ENCODE measurements around the gene TAPT1.

TAPT1 gene

DNA sequence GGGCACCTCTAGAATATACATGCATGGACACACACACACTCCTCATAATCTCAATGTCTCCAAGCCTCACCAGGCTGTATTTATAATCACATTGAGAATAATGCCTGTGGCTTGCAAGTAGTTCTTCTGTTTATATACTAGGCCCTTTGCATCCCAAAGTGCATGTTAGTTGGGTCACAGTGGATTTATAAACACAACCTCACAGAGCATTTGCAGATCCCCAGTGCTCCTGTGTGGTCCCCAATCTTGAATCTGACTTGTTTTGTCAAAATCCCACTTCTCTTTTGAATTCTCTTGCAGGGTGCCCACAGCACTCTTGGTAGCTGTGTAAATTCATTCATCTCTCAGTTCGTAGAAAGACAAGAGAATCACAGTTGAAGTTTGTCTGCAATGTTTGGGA lies 92.9 kb downstream of the TAPT1 start:
- DNase-seq (ENCODE audit: low read depth in 2 of 2), result no peak

DNA sequence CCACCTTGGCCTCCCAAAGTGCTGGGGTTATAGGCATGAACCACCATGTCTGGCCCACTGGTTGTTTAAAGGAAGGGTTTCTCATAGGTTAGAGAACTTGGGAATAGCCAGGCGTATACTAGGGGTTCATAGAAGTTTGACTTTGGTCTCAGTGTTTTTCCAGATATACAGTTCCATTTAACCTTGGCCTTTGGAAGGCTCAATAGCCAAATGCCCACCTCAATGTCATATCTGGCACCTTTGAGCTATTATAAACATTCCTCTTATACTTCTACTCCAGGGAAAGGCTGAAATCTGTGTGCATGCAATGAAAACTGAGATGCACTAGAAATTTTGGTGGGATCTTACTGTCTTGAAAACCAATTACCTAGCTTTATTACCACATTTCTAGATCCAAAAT lies 95.0 kb downstream of the TAPT1 start:
- DNase-seq (ENCODE audit: low read depth in 2 of 2), result no peak

DNA sequence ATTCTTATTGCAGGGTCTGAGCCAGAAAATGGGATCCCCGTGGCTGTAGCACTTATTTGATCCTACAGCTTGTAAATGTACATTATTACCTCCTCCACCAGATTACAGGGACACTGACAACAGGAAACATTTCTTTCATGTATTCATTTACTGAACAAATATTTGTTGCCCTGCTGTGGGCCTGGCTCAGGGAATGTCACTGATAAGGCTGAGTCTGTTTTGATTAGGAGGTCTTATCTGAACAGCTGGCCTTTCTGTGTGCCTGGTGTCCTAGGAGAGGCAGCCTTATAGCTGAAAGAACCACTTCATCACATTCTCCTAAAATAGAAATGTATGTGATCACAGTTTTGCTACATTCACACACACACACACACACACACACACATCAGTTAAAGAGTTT lies 96.9 kb downstream of the TAPT1 start:
- DNase-seq (ENCODE audit: low read depth in 2 of 2), result no peak

DNA sequence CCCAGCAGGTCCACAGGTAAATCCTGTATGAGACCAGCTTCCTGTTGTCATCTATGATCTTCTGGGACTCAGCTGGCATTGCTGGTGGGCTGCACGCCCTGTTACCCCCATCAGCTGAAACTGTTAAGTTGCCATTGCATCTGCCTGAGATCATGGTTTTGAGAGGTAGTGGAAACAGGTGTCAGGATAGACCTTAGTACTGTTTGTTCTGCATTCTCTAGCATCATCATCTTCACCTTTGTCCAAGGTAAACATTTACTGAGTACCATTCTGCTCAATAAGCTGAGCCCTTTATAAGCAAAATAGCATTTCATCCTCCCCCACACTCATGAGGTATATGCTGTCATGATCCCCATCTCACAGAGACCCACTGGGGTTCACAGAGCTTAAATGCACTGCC lies 99.6 kb downstream of the TAPT1 start:
- DNase-seq (ENCODE audit: low read depth in 2 of 2), result no peak

DNA sequence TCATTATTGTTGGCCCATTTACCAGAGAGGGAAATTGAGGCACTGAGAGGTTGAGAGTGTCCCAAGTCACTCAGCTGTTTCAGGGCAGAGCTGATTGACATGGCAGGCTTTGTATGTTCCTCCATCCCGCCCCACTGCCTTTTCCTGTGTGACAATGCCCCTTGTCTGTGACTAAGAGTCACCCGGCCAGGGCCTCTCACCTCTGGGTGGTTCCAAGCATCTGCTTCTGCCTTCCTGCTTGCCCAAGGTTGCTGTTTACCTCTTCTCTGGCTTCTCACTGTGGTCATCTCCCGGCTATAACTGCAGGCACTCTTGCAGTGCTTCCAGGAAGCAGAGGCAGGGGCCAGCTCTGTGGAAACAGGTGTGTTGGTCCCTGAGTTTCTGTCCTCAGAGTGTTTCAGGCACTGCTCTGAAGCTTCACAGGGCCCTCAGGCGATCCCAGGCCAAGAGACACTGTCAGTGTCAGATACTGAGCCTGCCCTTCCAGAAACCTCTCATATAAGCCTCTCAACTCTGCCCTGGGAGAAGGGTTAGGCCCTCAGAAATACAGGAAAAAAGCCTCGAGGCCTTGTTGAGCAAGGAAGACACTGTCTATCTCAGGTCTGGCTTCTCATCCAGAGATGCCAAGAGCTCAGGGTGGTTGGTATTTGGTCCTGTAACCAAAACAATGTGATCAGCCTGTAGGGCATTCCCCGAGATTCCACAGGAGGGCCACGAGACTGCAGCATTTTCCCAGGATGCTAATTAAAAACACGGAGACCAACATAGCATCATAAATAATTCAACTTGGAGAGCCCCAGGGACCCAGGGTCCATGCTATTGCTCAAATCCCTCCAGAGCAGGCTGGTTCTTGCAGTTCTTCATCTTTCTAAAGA lies 100.5 kb downstream of the TAPT1 start:
- no peak for DNase-seq (ENCODE audit: low read depth in 2 of 2)

DNA sequence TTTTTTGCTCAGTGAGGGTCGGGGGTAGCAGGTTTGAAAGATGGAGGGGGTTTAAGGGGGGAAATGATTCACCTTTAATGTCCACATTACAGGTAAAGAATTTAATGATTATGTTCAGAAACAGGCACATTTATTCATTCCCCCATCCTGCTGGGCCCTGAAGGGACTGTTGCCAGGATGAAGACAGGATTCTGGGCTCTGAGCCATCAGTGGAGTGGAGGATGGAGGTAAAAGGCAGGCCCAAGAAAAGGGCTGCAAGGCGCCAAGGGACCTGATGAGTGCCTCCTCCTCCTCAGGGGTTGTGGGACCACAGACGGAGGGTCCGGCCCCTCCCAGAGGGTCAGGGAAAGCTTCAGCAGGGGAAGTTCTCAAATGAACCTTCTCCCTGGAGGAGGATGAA lies 102.0 kb downstream of the TAPT1 start:
- no peak for DNase-seq (ENCODE audit: low read depth in 2 of 2)

DNA sequence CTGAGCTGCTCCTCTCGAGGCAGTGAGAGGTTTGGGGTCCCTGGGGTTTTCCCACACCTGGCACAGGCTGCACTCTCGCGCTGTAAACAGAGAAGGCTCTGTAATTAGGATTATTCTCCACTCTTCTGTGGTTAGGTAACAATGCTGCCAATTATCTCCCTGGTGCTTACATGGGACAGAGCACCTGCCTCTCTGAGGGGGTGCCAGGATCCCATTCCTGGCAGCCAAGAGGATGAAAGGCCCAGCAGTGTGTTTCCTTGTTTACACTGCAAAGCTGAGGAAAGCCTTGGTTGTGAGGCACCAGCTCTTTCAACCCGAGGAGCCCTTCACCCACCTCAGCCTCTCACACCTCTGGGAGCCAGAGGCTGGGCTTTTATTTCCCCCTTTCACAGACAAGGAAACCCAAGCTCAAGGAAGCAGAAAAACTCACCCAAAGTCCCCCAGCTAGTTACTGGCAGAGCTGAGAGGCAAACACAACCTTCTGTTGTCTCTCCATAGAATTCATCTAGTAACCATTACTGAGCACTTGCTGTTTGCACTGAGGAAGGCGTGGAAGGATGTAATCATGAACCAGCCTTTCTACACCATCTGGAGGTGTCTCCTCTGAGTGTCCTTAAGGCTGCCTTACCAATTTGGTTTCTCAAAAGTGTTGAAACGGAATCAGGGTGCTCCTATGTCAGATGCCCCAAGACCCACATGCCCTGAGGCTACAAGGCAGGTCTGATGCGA lies 102.8 kb downstream of the TAPT1 start:
- DNase-seq (ENCODE audit: low read depth in 2 of 2), result no peak

DNA sequence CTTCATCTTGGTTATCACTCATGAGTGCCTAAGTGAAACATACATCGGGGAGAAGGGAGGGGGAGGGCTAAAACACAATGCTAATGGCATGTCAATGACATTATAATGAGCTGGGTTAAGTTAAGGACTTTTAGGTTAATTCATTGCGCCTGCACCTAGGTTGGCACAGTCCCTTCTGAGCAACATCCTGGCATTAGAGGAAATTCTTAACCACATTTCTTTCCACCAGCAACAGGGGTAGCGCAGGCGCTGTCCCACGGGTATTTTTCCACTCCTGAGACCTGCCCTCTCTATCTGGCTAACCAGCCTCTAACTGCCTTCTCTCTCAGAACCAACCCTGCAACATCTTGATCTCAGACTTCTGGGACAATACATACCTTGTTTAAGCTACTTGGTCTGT lies 103.5 kb downstream of the TAPT1 start:
- DNase-seq (ENCODE audit: low read depth in 2 of 2), result peak; percentile 7 to 49

DNA sequence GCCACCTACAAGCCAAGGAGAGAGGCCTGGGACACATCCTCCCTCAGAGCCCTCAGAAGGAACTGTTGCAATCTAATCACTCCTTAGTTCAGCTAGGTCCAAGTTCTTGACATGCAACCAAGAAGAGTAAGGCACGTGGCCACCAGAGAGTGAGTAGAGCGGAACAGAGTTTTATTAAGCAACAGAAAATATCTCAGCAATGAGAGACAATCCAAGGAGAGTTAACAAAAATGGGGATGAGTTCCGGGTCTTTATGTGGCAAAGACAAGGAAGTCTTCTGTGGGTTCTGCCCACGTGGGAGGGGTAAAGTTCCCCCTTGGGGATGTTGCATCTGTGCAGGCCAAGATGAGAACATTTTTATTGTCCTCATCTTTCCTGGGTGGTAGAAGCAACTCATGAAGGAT lies 104.0 kb downstream of the TAPT1 start:
- no peak for DNase-seq (ENCODE audit: low read depth in 2 of 2)

DNA sequence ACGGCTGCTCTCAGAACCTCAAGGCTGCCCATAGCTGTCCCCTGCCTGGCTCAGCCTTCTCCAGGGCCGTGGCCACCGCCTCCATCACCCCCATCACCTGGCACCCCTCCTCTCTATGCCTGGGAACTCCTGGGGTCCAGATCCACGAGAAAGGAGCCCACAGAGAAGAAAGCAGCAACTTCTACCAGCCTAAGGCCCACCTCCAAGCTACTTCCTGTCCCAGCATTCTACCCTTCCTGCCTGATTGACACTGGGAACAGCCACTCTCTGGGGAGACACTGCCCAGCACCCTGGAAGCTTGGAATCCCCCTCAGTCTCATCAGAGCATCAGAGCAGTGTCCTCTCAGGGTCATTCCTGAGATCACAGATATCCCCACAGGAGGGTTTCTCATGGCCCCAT lies 105.6 kb downstream of the TAPT1 start:
- DNase-seq (ENCODE audit: low read depth in 2 of 2), result no peak

DNA sequence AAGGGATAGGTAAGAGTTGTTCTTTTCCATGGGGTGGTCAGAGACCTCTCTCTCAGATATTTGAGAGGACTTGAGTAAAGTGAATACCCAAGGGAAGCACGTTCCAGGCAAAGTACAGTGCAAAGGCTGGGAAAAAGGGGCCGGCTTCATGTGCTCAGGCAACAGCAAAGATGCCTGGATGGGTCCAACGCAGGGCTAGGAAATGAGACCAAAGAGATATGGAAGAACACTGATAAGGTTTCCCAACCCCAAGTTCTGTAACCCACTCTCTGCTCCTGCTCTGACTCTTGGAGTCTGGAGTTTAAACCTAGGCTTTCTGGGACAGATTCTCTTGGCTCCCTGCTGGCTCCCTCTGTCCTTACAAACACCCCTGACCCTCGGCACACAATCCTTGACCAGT lies 106.3 kb downstream of the TAPT1 start:
- no peak for DNase-seq (ENCODE audit: low read depth in 2 of 2)

DNA sequence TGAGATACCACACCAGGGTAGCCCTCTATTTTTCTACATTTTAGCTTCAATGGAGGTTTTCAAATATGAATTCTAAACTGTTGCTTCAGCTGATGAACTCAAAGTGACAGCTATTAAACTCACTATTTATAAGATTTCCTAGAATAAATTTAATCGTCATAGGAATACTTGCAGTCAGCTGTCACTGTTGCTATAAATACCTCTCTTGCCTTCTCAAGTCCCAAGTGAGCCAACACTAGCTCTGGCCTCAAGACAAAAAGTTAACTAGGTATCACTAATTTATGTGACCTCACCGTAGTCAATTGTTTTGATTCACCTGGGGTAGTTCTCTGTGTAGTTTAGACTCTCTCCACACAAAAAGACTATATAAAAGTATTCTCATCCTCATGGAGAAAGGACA lies 108.2 kb downstream of the TAPT1 start:
- no peak for DNase-seq (ENCODE audit: low read depth in 2 of 2)

DNA sequence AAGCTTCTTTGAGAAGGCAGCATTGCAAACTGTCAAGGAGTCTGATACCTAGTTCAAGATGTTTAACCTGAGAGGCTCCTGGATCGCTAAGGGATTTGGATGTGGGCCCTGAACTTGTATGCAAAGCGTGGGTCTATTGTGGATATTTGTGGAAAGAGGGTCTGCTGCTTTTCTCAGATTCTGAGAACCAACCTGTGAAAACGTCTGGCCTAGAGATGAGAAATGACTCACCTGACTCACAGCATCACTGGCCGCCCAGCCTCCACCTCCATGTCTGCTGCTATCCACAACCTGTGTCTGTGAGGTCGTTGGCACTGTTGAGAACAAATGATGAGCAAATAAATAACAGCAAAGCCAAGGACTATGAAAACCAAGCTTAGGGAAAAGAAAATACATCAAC lies 109.1 kb downstream of the TAPT1 start:
- DNase-seq (ENCODE audit: low read depth in 2 of 2), result no peak

DNA sequence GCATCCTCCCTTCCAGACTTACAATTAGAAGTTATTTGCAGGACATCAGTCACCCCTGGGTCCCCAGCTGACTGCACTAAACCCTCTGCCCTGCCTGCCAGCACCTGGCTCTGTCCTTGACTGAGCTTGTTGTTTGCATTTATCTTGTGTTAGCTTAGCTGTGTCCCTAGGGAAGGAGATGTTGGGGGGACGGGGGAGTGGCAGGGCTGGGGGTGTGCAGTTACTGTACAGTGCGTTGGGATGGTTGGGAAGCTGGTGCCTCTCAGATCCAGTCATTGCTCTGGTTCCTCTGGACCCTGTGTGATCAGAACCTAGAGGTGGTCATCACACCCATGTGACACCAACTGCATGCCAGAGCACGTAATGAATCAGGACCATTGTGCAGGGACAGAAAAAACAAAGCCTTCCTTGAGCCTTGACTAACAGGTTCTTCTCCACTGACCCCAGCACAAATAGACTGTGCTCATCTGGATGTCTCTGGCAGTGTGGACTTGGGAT lies 109.7 kb downstream of the TAPT1 start:
- DNase-seq (ENCODE audit: low read depth in 2 of 2), result no peak

DNA sequence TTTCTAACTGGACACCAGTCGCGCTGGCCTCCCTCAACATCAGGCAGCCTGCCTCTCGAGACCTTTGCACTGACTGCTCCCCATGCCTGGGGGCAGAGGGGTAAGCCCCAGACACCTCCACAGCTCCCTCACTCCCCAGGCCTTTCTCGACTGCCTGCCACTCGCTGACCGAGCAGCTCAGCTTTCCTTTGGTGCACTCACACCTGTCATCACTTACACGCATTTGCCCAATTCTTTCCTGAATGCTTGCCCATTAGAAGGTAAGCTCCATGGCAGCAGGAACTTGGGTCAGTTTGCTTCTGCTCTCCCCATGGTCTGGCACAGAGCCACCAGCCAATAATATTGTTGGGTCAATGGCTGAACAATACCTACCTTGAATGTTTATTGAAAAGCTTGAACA lies 110.3 kb downstream of the TAPT1 start:
- no peak for DNase-seq (ENCODE audit: low read depth in 2 of 2)

DNA sequence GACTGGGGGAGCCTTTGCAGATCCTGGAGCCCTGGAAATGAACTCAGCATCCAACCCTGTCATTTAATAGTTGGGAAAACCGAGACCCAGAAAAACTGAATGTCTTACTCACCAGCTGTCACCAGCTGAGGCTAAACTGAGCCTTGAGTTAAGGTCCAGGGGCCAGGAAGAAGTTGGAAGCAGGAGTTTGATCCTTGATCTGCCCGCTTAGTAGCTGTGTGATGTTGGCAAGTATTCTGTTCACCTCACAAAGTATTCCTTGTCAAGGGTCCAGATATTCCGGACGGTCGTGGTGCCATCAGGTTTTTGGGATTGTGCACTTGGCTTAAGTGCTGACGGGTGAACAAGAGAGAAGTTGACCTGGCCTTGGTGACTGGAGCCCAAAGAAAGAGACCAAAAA lies 111.7 kb downstream of the TAPT1 start:
- DNase-seq (ENCODE audit: low read depth in 2 of 2), result no peak

DNA sequence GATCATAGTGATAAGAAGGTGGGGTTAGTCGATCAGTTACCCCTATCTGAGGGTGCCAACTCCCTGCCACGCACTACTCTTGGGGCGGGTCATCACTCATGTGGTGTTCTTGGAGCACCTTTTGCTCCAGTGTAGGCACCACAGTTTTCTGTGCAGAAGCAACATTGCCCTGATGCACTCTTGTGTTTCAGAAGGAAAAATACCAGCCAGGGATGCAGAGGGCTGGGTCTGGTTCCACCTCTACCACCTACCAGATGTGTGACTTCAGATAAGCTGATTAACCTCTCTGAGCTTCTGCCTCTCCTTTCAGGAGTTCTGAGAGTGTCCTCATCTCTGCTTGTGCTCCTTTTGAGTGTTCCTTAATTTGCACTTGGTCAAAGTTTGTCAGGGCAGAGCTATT lies 112.5 kb downstream of the TAPT1 start:
- no peak for DNase-seq (ENCODE audit: low read depth in 2 of 2)

DNA sequence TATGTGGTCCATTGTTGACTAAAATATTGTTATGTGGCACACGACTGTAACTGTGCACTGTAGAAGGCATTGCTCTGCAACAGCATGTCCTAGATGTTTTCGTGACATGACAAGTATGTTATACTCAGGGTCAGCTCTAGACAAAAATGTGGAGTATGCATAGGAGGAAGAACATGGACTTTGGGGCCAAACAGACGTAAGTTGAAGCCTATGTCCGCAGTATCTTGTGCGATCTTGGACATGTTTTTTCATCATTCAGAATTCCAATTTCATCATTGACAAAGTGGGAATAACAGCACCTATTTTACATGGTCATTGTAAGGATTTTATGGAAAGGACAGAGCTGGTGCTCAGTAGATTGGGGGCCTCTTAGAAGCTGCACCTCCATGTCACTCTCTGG lies 114.7 kb downstream of the TAPT1 start:
- no peak for DNase-seq (ENCODE audit: low read depth in 2 of 2)

DNA sequence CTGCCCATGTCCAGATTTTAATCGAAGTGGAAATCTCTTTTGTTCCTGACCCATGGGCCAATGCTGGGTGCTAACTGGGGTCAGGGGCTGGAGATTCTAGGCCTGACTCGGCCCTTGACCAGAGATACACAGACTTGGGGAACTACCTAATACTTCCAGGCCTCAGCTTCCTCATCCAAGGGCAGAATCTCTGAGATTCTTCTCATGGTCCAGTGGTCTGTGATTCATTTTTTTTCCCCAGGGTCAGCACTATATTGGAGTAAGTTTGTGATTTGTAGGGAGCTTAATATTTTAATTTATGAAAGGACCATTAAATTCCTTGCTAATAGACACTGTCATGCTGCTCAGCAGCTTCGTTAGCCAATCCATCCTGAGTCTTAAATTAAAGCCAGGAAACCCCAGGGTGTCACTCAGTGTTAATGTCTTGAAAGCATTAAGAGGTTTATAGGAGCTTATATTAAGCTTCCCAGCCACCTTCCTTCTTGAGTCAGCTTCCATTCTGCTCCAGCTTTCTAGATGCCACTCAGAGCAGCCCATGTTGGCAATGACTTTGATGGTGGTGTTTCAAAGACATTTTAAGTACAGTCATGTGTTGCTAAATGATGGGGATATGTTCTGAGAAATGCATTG lies 115.5 kb downstream of the TAPT1 start:
- DNase-seq (ENCODE audit: low read depth in 2 of 2), result no peak
